T-helper 2 cell treated with Interferon-gamma antibody and Interleukin-4, amounts not matched to agents 100 ng/mL and 5 ng/mL, for 36 hours (primary cell): ENCODE results near the gene WFS1. TPM values are rescaled to one million over a fixed set of nuclear protein-coding genes. Genes with fewer than 3 reads are reported as not detected.

Source experiments
- intact Hi-C: fragments of 100-400 bp; cut with micrococcal nuclease; formaldehyde crosslinking; loops from one replicate; pipeline ENCODE4 v1.15.1; 2023
- total RNA-seq: library from RNA; stranded (reverse); gene quantifications from 2 replicates; pipeline ENCODE4 v1.2.3, GENCODE V29; 2022

The WFS1 gene
- total RNA-seq, 1 donor from 2014 or later = 2.6 TPM

- intact Hi-C loops = loop anchor here (10.0 kb wide), 1 partner anchor 206 kb away; no protein-coding TSS in a partner anchor
Observed at GRCh38 chr4:6338175-6338950, 68.7 kb downstream of the WFS1 start.

- intact Hi-C loops = loop anchor here (10.0 kb wide), 1 partner anchor 206 kb away; no protein-coding TSS in a partner anchor
Observed at GRCh38 chr4:6338951-6339817, 69.5 kb downstream of the WFS1 start.

- intact Hi-C loops = loop anchor here (10.0 kb wide), 1 partner anchor 205 kb away; no protein-coding TSS in a partner anchor
Observed at GRCh38 chr4:6339818-6340445, 70.3 kb downstream of the WFS1 start.

- intact Hi-C loops = no loop called here
Observed at GRCh38 chr4:6340446-6341015, 70.9 kb downstream of the WFS1 start.

GRCh38 chr4:6341696-6342095, 72.0 kb downstream of the WFS1 start:
- intact Hi-C loops = no loop called here

GRCh38 chr4:6342530-6343293, 73.1 kb downstream of the WFS1 start:
- intact Hi-C loops = no loop called here

- intact Hi-C loops = no loop called here
Observed at GRCh38 chr4:6343939-6344408, 74.3 kb downstream of the WFS1 start.

GRCh38 chr4:6345096-6345830, 75.6 kb downstream of the WFS1 start:
- intact Hi-C loops = no loop called here

GRCh38 chr4:6345866-6346265, 76.2 kb downstream of the WFS1 start:
- intact Hi-C loops = no loop called here

GRCh38 chr4:6346373-6347110, 76.9 kb downstream of the WFS1 start:
- intact Hi-C loops = no loop called here

GRCh38 chr4:6347511-6348045, 77.9 kb downstream of the WFS1 start:
- intact Hi-C loops = no loop called here

- intact Hi-C loops = no loop called here
Observed at GRCh38 chr4:6348408-6348807, 78.8 kb downstream of the WFS1 start.

GRCh38 chr4:6349896-6350603, 80.4 kb downstream of the WFS1 start:
- intact Hi-C loops = no loop called here

- intact Hi-C loops = no loop called here
Observed at GRCh38 chr4:6350646-6351045, 81.0 kb downstream of the WFS1 start.

- intact Hi-C loops = no loop called here
Observed at GRCh38 chr4:6351246-6352000, 81.8 kb downstream of the WFS1 start.

GRCh38 chr4:6352031-6352692, 82.5 kb downstream of the WFS1 start:
- intact Hi-C loops = no loop called here
